Measurements from ENCODE around the gene NAA38. TPM values are rescaled to one million over a fixed set of nuclear protein-coding genes. Genes with fewer than 3 reads are reported as not detected.

NAA38 gene, protein sequence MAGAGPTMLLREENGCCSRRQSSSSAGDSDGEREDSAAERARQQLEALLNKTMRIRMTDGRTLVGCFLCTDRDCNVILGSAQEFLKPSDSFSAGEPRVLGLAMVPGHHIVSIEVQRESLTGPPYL
- polyA plus RNA-seq, result 100 to 1,000 TPM in 1 of 4 donors, 10 to 100 TPM in 3; 40.1 to 142 (median 73.4) TPM
- long read RNA-seq, donor 1, result 0 reads
- long read RNA-seq, donor 2, transcript NAA38-205 (3 exons, 852 nt), result minor isoform, 10 of 21 reads
- long read RNA-seq, donor 2, transcript NAA38-201 (2 exons, 999 nt), result major isoform, 11 of 21 reads
- long read RNA-seq, donor 2, partial matches to known transcripts, result 0 of 21 reads
- long read RNA-seq, donor 2, other reads (novel, unspliced or antisense), result 0 of 21 reads
- long read RNA-seq, donor 3, transcript NAA38-201 (2 exons, 999 nt), result major isoform, 27 of 235 reads
- long read RNA-seq, donor 3, transcript NAA38-205 (3 exons, 852 nt), result minor isoform, 22 of 235 reads
- long read RNA-seq, donor 3, partial matches to known transcripts, result 129 of 235 reads
- long read RNA-seq, donor 3, other reads (novel, unspliced or antisense), result 56 of 235 reads
- long read RNA-seq, donor 4, partial matches to known transcripts, result 0 of 2 reads
- long read RNA-seq, donor 4, other reads (novel, unspliced or antisense), result 0 of 2 reads
- long read RNA-seq, donor 5, transcript NAA38-201 (2 exons, 999 nt), result minor isoform, 10 of 78 reads
- long read RNA-seq, donor 5, transcript NAA38-205 (3 exons, 852 nt), result major isoform, 11 of 78 reads
- long read RNA-seq, donor 5, partial matches to known transcripts, result 38 of 78 reads
- long read RNA-seq, donor 5, other reads (novel, unspliced or antisense), result 16 of 78 reads
- long read RNA-seq, donor 6, transcript NAA38-201 (2 exons, 999 nt), result major isoform, 17 of 68 reads
- long read RNA-seq, donor 6, transcript NAA38-205 (3 exons, 852 nt), result minor isoform, 14 of 68 reads
- long read RNA-seq, donor 6, transcript NAA38-206 (2 exons, 424 nt), result minor isoform, 5 of 68 reads
- long read RNA-seq, donor 6, partial matches to known transcripts, result 24 of 68 reads
- long read RNA-seq, donor 6, other reads (novel, unspliced or antisense), result 6 of 68 reads
- long read RNA-seq, donor 7, transcript NAA38-205 (3 exons, 852 nt), result minor isoform, 33 of 167 reads
- long read RNA-seq, donor 7, transcript NAA38-206 (2 exons, 424 nt), result minor isoform, 13 of 167 reads
- long read RNA-seq, donor 7, transcript NAA38-201 (2 exons, 999 nt), result major isoform, 60 of 167 reads
- long read RNA-seq, donor 7, partial matches to known transcripts, result 34 of 167 reads
- long read RNA-seq, donor 7, other reads (novel, unspliced or antisense), result 25 of 167 reads
- long read RNA-seq, donor 8, transcript NAA38-205 (3 exons, 852 nt), result major isoform, 6 of 53 reads
- long read RNA-seq, donor 8, transcript NAA38-201 (2 exons, 999 nt), result major isoform, 6 of 53 reads
- long read RNA-seq, donor 8, partial matches to known transcripts, result 41 of 53 reads
- long read RNA-seq, donor 8, other reads (novel, unspliced or antisense), result 0 of 53 reads
- long read RNA-seq, donor 9, partial matches to known transcripts, result 0 of 4 reads
- long read RNA-seq, donor 9, other reads (novel, unspliced or antisense), result 0 of 4 reads
- long read RNA-seq, donor 10, transcript NAA38-205 (3 exons, 852 nt), result minor isoform, 30 of 258 reads
- long read RNA-seq, donor 10, transcript NAA38-201 (2 exons, 999 nt), result major isoform, 36 of 258 reads
- long read RNA-seq, donor 10, transcript NAA38-206 (2 exons, 424 nt), result minor isoform, 12 of 258 reads
- long read RNA-seq, donor 10, partial matches to known transcripts, result 170 of 258 reads
- long read RNA-seq, donor 10, other reads (novel, unspliced or antisense), result 6 of 258 reads

DNA sequence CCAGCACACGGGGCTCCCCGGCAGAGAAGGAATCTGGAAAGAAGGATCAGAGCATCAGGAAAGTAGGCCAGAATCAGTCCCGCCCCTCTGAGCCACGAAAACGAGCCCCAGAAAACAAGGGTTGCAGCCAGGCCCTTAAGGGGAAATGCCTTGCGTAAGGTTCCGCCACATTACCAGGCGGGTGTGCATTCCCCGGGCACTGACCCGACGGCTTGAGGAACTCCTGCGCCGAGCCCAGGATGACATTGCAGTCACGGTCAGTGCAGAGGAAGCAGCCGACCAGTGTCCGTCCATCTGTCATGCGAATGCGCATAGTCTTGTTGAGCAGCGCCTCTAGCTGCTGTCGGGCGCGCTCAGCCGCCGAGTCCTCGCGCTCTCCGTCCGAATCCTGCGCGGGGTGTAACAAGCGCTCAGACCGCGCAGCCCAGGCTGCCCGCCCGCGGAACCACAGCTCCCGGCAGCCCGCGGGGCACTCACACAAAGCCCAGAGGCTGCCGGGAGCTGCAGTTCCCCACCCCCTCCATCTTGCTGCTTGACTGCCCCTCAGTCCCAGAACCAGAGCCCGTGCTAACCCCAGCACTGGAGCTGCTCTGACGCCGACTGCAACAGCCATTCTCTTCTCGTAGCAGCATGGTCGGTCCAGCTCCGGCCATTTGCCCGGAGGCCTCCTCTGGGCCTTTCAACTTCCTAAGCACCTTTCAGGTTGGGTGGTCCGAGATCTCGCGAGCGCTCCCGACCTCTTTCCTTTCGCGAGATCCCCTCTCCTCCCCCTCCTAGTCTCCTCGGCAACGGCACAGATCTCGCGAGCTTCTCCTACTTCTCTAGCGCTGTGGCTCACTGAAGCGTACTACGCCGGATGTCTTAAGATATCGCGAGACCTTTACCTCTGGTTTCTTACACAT is at the start of gene NAA38:
Gene NAA38, minus strand, starts transcription at position 749 of the 902 bp plus-strand sequence. Its CDS starts 96 bp downstream, at position 653.
- no peak for FAIRE-seq
- peak within 1 kb of the TSS; percentile 48 to 76 (median 53) for H3K4me3 ChIP-seq (ENCODE audit: low read depth in 1 of 3, low read length in 3 of 3)
- 0% methylated on average over 63 to 64 of the region's 64 CpGs for WGBS, 3 donors
- peaks cover 0 to 32% (median 4%) of the 10 kb centered on the region in 3 donors for H3K4me1 ChIP-seq (ENCODE audit: control insufficient read depth in 3 of 3, insufficient read depth in 2 of 3, low read depth in 1 of 3, low read length in 2 of 3)
- no peaks in the 10 kb centered on the region for H3K27me3 ChIP-seq (ENCODE audit: control insufficient read depth in 3 of 3, insufficient read depth in 3 of 3, low read length in 3 of 3)
- H3K27ac ChIP-seq (ENCODE audit: low read depth in 1 of 3, low read length in 2 of 3), result peak within 1 kb of the TSS; percentile 50 to 89 (median 88)
- H3K36me3 ChIP-seq (ENCODE audit: control insufficient read depth in 3 of 3, insufficient read depth in 2 of 3, low read depth in 1 of 3, low read length in 3 of 3), result peaks cover 3 to 37% (median 5%) of the 10 kb centered on the region in 3 donors
- no peaks in the 10 kb centered on the region for H3K9me3 ChIP-seq (ENCODE audit: control insufficient read depth in 2 of 2, insufficient read depth in 1 of 2, low read depth in 1 of 2, low read length in 1 of 2)
- DNase-seq, result peak; percentile 99 to 100

DNA sequence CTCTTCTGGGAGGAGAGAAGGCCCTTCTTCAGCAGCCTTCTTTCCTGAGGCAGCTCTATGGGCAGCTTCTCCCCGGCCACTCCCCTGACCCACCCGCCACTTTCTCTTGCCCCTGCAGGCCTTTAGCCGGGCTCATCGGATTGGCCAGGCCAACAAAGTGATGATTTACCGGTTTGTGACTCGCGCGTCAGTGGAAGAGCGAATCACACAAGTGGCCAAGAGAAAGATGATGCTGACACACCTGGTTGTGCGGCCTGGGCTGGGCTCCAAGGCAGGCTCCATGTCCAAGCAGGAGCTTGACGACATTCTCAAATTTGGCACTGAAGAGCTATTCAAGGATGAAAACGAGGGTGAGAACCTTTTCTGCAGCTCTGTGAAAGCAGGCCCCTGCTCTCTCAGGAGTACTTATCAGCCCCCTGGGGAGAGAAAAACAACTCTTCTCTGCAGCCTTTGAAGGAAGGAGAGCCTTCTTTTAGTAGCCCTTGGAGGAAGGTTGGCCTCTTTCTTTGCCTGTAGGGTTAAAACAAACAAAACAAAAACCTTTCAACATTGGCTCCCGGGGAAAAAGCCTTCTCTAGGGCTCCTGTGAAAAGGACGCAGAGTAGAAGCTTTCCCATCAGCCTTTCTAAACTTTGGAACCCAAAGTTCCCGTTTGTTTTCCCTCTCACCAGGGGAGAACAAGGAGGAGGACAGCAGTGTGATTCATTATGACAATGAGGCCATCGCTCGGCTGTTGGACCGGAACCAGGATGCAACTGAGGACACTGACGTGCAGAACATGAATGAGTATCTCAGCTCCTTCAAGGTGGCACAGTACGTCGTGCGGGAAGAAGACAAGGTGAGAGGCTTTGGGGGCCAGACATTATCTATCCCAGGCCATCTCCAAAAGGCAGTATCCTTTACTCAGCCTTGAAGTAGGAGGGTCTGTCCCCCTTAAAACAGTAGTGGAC is 46.1 kb upstream of the NAA38 start:
- 84 to 88% (median 88%) methylated on average over 22 of the region's 22 CpGs for WGBS, 3 donors
- no peaks in the 10 kb centered on the region for H3K4me1 ChIP-seq (ENCODE audit: control insufficient read depth in 3 of 3, insufficient read depth in 2 of 3, low read depth in 1 of 3, low read length in 2 of 3)
- no peak for DNase-seq
- FAIRE-seq, result no peak
- no peaks in the 10 kb centered on the region for H3K27me3 ChIP-seq (ENCODE audit: control insufficient read depth in 3 of 3, insufficient read depth in 3 of 3, low read length in 3 of 3)
- no peak overlapping the region for H3K4me3 ChIP-seq (ENCODE audit: low read depth in 1 of 3, low read length in 3 of 3)
- no peak overlapping the region for H3K27ac ChIP-seq (ENCODE audit: low read depth in 1 of 3, low read length in 2 of 3)
- H3K36me3 ChIP-seq (ENCODE audit: control insufficient read depth in 3 of 3, insufficient read depth in 2 of 3, low read depth in 1 of 3, low read length in 3 of 3), result peaks cover 11 to 93% (median 42%) of the 10 kb centered on the region in 3 donors
- no peaks in the 10 kb centered on the region for H3K9me3 ChIP-seq (ENCODE audit: control insufficient read depth in 2 of 2, insufficient read depth in 1 of 2, low read depth in 1 of 2, low read length in 1 of 2)

DNA sequence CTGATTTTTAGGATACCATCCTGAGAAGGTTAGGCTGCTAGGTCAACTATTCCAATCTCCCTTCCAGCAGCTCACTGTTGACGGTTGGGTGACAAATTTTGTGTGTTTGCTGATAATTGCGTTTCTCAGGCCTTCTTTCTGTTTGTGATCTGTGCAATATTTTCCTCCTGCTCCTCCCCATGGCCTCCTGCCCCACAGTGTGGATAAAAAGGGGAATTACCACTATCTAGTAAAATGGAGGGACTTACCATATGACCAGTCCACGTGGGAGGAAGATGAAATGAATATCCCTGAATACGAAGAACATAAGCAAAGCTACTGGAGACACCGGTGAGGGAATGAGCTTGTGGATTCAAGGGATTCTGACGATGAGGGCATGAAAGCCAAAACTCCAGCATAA is 40.4 kb upstream of the NAA38 start:
- Histone ChIP-seq H3K9me3 (ENCODE audit: control insufficient read depth in 2 of 2, insufficient read depth in 1 of 2, low read depth in 1 of 2, low read length in 1 of 2) (no peaks in the 10 kb centered on the region), H3K27me3 (ENCODE audit: control insufficient read depth in 3 of 3, insufficient read depth in 3 of 3, low read length in 3 of 3) (no peaks in the 10 kb centered on the region), H3K4me1 (ENCODE audit: control insufficient read depth in 3 of 3, insufficient read depth in 2 of 3, low read depth in 1 of 3, low read length in 2 of 3) (peaks cover 0 to 5% (median 0%) of the 10 kb centered on the region in 3 donors), H3K4me3 (ENCODE audit: low read depth in 1 of 3, low read length in 3 of 3) (no peak overlapping the region), H3K36me3 (ENCODE audit: control insufficient read depth in 3 of 3, insufficient read depth in 2 of 3, low read depth in 1 of 3, low read length in 3 of 3) (peaks cover 14 to 85% (median 18%) of the 10 kb centered on the region in 3 donors), H3K27ac (ENCODE audit: low read depth in 1 of 3, low read length in 2 of 3) (no peak overlapping the region)
- DNase-seq, result peak; percentile 54 to 60
- FAIRE-seq, result no peak
- WGBS, 3 donors, result 44 to 48% (median 44%) methylated on average over 6 of the region's 6 CpGs

DNA sequence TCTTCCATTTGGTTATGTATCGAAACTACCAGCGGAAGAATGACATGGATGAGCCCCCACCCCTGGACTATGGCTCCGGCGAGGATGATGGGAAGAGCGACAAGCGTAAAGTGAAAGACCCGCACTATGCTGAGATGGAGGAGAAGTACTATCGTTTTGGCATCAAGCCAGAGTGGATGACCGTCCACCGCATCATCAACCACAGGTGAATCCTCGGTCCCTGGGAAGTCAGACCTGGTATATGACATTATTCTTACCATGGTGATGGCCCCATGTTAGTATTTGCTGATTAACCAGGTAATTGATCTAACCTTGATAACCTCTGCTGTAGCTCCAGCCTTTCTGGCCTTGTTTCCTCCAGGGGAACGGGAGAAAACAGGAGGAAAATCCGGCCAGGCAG is 39.7 kb upstream of the NAA38 start:
- Histone ChIP-seq H3K27ac (ENCODE audit: low read depth in 1 of 3, low read length in 2 of 3) (no peak overlapping the region), H3K27me3 (ENCODE audit: control insufficient read depth in 3 of 3, insufficient read depth in 3 of 3, low read length in 3 of 3) (no peaks in the 10 kb centered on the region), H3K4me3 (ENCODE audit: low read depth in 1 of 3, low read length in 3 of 3) (no peak overlapping the region), H3K4me1 (ENCODE audit: control insufficient read depth in 3 of 3, insufficient read depth in 2 of 3, low read depth in 1 of 3, low read length in 2 of 3) (peaks cover 0 to 5% (median 0%) of the 10 kb centered on the region in 3 donors), H3K36me3 (ENCODE audit: control insufficient read depth in 3 of 3, insufficient read depth in 2 of 3, low read depth in 1 of 3, low read length in 3 of 3) (peaks cover 14 to 82% (median 18%) of the 10 kb centered on the region in 3 donors), H3K9me3 (ENCODE audit: control insufficient read depth in 2 of 2, insufficient read depth in 1 of 2, low read depth in 1 of 2, low read length in 1 of 2) (no peaks in the 10 kb centered on the region)
- 89% methylated on average over 13 of the region's 13 CpGs for WGBS, 3 donors
- DNase-seq (no peak), FAIRE-seq (no peak)

DNA sequence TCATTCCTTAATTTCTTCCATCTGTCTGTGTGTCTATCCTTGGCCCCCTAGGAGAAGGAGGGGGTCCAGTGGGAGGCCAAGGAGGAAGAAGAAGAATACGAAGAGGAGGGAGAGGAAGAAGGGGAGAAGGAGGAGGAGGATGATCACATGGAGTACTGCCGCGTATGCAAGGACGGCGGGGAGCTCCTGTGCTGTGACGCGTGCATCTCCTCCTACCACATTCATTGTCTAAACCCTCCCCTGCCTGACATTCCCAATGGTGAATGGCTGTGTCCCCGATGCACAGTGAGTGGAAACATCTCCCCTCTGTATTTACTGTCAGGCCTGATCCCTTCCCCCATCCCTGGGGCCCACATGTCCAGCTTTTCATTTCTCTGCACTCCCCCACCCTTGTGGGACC is 37.5 kb upstream of the NAA38 start:
- Histone ChIP-seq H3K36me3 (ENCODE audit: control insufficient read depth in 3 of 3, insufficient read depth in 2 of 3, low read depth in 1 of 3, low read length in 3 of 3) (peaks cover 14 to 84% (median 15%) of the 10 kb centered on the region in 3 donors), H3K4me1 (ENCODE audit: control insufficient read depth in 3 of 3, insufficient read depth in 2 of 3, low read depth in 1 of 3, low read length in 2 of 3) (peaks cover 0 to 7% (median 0%) of the 10 kb centered on the region in 3 donors), H3K4me3 (ENCODE audit: low read depth in 1 of 3, low read length in 3 of 3) (no peak overlapping the region), H3K9me3 (ENCODE audit: control insufficient read depth in 2 of 2, insufficient read depth in 1 of 2, low read depth in 1 of 2, low read length in 1 of 2) (no peaks in the 10 kb centered on the region), H3K27me3 (ENCODE audit: control insufficient read depth in 3 of 3, insufficient read depth in 3 of 3, low read length in 3 of 3) (no peaks in the 10 kb centered on the region), H3K27ac (ENCODE audit: low read depth in 1 of 3, low read length in 2 of 3) (no peak overlapping the region)
- FAIRE-seq (no peak), DNase-seq (no peak)
- WGBS, 3 donors, result 91 to 95% (median 92%) methylated on average over 8 of the region's 8 CpGs

DNA sequence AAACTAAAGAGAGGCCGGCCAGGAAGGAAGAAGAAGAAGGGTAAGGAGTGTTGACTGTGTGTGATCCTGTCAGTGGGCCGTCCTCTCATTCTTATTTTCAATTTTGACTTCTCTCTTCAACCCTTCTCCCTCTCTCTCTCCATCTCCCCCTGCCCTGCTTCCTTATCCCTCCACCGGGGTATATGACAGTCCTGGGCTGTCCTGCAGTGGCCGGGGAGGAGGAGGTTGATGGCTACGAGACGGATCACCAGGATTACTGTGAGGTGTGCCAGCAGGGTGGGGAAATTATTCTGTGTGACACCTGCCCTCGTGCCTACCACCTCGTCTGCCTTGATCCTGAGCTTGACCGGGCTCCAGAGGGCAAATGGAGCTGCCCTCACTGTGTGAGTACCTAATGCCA is 36.9 kb upstream of the NAA38 start:
- FAIRE-seq (no peak), DNase-seq (no peak)
- H3K4me1 ChIP-seq (ENCODE audit: control insufficient read depth in 3 of 3, insufficient read depth in 2 of 3, low read depth in 1 of 3, low read length in 2 of 3), result peaks cover 2 to 14% (median 6%) of the 10 kb centered on the region in 3 donors
- H3K27ac ChIP-seq (ENCODE audit: low read depth in 1 of 3, low read length in 2 of 3), result no peak overlapping the region
- H3K27me3 ChIP-seq (ENCODE audit: control insufficient read depth in 3 of 3, insufficient read depth in 3 of 3, low read length in 3 of 3), result no peaks in the 10 kb centered on the region
- H3K9me3 ChIP-seq (ENCODE audit: control insufficient read depth in 2 of 2, insufficient read depth in 1 of 2, low read depth in 1 of 2, low read length in 1 of 2), result no peaks in the 10 kb centered on the region
- 87 to 92% (median 90%) methylated on average over 9 of the region's 9 CpGs for WGBS, 3 donors
- no peak overlapping the region for H3K4me3 ChIP-seq (ENCODE audit: low read depth in 1 of 3, low read length in 3 of 3)
- peaks cover 11 to 82% (median 13%) of the 10 kb centered on the region in 3 donors for H3K36me3 ChIP-seq (ENCODE audit: control insufficient read depth in 3 of 3, insufficient read depth in 2 of 3, low read depth in 1 of 3, low read length in 3 of 3)
